Measurements from ENCODE around the gene MORF4L1.

- TF ChIP-seq EZH2 (optimal IDR thresholded peaks at IDR 0.05; ENCODE audit: low read depth, low read length) (no peak), EZH2phosphoT487 (IDR thresholded peaks at IDR 0.05; ENCODE audit: low read length) (no peak), CTCF (IDR thresholded peaks at IDR 0.05; ENCODE audit: low read length) (no peak)
Measured at GRCh38 chr15:78933823-78934654, 61.3 kb downstream of the MORF4L1 start.
